SK-N-SH (cell line): ENCODE data around the gene AGK. TPM values are rescaled to one million over a fixed set of nuclear protein-coding genes. Genes with fewer than 3 reads are reported as not detected.

Experiments
- CTCF ChIA-PET: fragments of 300-600, 350-600 bp; formaldehyde crosslinking; extraction: SDS; loops from one replicate; lab custom pipeline; 2021; lab: Yijun Ruan, JAX
- POLR2A ChIA-PET: fragments of 350-600 bp; sonication (Branson Sonifier 250); formaldehyde crosslinking; extraction: SDS; loops from one replicate; lab custom pipeline; 2020; ENCODE audit warnings: antibody characterized with exemption, inconsistent platforms; lab: Yijun Ruan, JAX
- DNase-seq: peaks from one replicate; pipeline ENCODE4 v3.0.0; 2012
- H2AFZ ChIP-seq: fragments of 200-600 bp; sonication (generic); 2 replicates; pipeline ENCODE4 v1.8.1; 2016; ENCODE audit warnings: antibody characterized with exemption, mild to moderate bottlenecking, low read depth
- H3F3A ChIP-seq: fragments of 200-600 bp; sonication (generic); replicated peaks from 2 replicates; pipeline ENCODE3; 2016; ENCODE audit warnings: antibody characterized with exemption, mild to moderate bottlenecking; ENCODE audit not compliant: insufficient read depth
- H3K27ac ChIP-seq, 2 experiments: fragments of 200-500 bp in 1 of 2; fragments of 200-600 bp in 1 of 2; sonication (Bioruptor generic) in 1 of 2; sonication (generic), shearing (Covaris generic) in 1 of 2; 2 replicates each; pipeline versions ENCODE4 v1.5.1 to v1.6.1; 2014 to 2016; ENCODE audit warnings: low read depth in 2 of 2, inconsistent platforms in 1 of 2, low read length in 1 of 2, mild to moderate bottlenecking in 1 of 2, mixed read lengths in 1 of 2
- H3K27me3 ChIP-seq: fragments of 200-600 bp; sonication (generic), shearing (Covaris generic); 2 replicates; pipeline ENCODE4 v1.6.1; 2016; ENCODE audit warnings: mixed run types; ENCODE audit not compliant: insufficient read depth
- H3K36me3 ChIP-seq, 2 experiments: fragments of 200-500 bp in 1 of 2; fragments of 200-600 bp in 1 of 2; sonication (Bioruptor generic) in 1 of 2; sonication (generic) in 1 of 2; replicated peaks in 1 of 2; 2 replicates each; pipeline versions ENCODE3 to v1.5.1; 2014 to 2016; ENCODE audit warnings: low read length in 1 of 2, mild to moderate bottlenecking in 1 of 2; ENCODE audit not compliant: insufficient read depth in 2 of 2, control insufficient read depth in 1 of 2
- H3K4me1 ChIP-seq, 2 experiments: fragments of 200-500 bp in 1 of 2; fragments of 200-600 bp in 1 of 2; sonication (Bioruptor generic) in 1 of 2; sonication (generic), shearing (Covaris generic) in 1 of 2; 2 replicates each; pipeline versions ENCODE4 v1.5.1 to v1.6.1; 2014 to 2016; ENCODE audit warnings: low read depth in 1 of 2, low read length in 1 of 2, mixed run types in 1 of 2; ENCODE audit not compliant: insufficient read depth in 2 of 2, control insufficient read depth in 1 of 2
- H3K4me2 ChIP-seq: fragments of 200-600 bp; sonication (generic), shearing (Covaris generic); 2 replicates; pipeline ENCODE4 v1.6.1; 2017; ENCODE audit warnings: mixed run types
- H3K4me3 ChIP-seq, 2 experiments: fragments of 200-500 bp in 1 of 2; fragments of 200-600 bp in 1 of 2; sonication (Bioruptor generic) in 1 of 2; sonication (generic), shearing (Covaris generic) in 1 of 2; 2 replicates each; pipeline versions ENCODE4 v1.5.1 to v1.8.1; 2014 to 2016; ENCODE audit warnings: low read depth in 2 of 2, inconsistent platforms in 1 of 2, low read length in 1 of 2, mild to moderate bottlenecking in 1 of 2, mixed read lengths in 1 of 2, moderate library complexity in 1 of 2
- H3K79me2 ChIP-seq: fragments of 200-600 bp; sonication (generic); 2 replicates; pipeline ENCODE4 v1.8.1; 2017; ENCODE audit warnings: mild to moderate bottlenecking; ENCODE audit not compliant: insufficient read depth
- H3K9ac ChIP-seq: fragments of 200-600 bp; sonication (generic); 2 replicates; pipeline ENCODE4 v1.6.1; 2017; ENCODE audit warnings: mixed run types
- H3K9me2 ChIP-seq: fragments of 200-600 bp; sonication (generic); 2 replicates; pipeline ENCODE4 v1.6.1; 2017; ENCODE audit warnings: mixed run types
- H3K9me3 ChIP-seq: fragments of 200-600 bp; sonication (generic); 2 replicates; pipeline ENCODE4 v1.6.1; 2017; ENCODE audit warnings: mixed run types, mild to moderate bottlenecking, moderate library complexity
- H4K20me1 ChIP-seq: fragments of 200-600 bp; sonication (generic); 2 replicates; pipeline ENCODE4 v1.6.1; 2017; ENCODE audit warnings: mild to moderate bottlenecking, mixed run types; ENCODE audit not compliant: insufficient read depth
- CHD2 ChIP-seq: fragments of 150-350 bp; IDR thresholded peaks from 2 replicates; pipeline ENCODE4 v1.6.1; 2018; ENCODE audit warnings: low read length; ENCODE audit not compliant: partially characterized antibody
- EP300 ChIP-seq, 2 experiments: IDR thresholded peaks; 2 replicates each; pipeline versions ENCODE4 v1.4.0 to v1.6.1; 2012; ENCODE audit warnings: borderline replicate concordance in 1 of 2, low read depth in 1 of 2, low read length in 1 of 2
- FOSL2 ChIP-seq: IDR thresholded peaks from 2 replicates; pipeline ENCODE4 v1.4.0; 2012; ENCODE audit warnings: low read depth, mild to moderate bottlenecking, moderate library complexity, borderline replicate concordance
- GABPA ChIP-seq: IDR thresholded peaks from 2 replicates; pipeline ENCODE4 v1.4.0; 2012; ENCODE audit warnings: low read depth, mild to moderate bottlenecking
- IRF3 ChIP-seq: fragments of 150-350 bp; IDR thresholded peaks from 2 replicates; pipeline ENCODE4 v1.6.1; 2016; ENCODE audit warnings: mild to moderate bottlenecking, low read depth, low read length
- JUND ChIP-seq: IDR thresholded peaks from 2 replicates; pipeline ENCODE4 v1.4.0; 2012
- RCOR1 ChIP-seq: fragments of 150-350 bp; IDR thresholded peaks from 2 replicates; pipeline ENCODE4 v1.6.1; 2017; ENCODE audit warnings: antibody characterized with exemption, low read length
- TEAD4 ChIP-seq: IDR thresholded peaks from 2 replicates; pipeline ENCODE4 v1.4.0; 2012; ENCODE audit warnings: mild to moderate bottlenecking, borderline replicate concordance; ENCODE audit not compliant: insufficient read depth
- USF1 ChIP-seq: IDR thresholded peaks from 2 replicates; pipeline ENCODE4 v1.4.0; 2012; ENCODE audit warnings: low read depth, borderline replicate concordance
- USF2 ChIP-seq: fragments of 150-350 bp; IDR thresholded peaks from 2 replicates; pipeline ENCODE4 v1.6.1; 2017; ENCODE audit warnings: antibody characterized with exemption, low read length, low read depth, borderline replicate concordance
- WGBS: methylation state at CpG from one replicate; pipeline ENCODE4 v1.1.6; 2017; ENCODE audit warnings: low lambda C conversion rate; 5-methylcytosine and 5-hydroxymethylcytosine counted together
- polyA plus RNA-seq, 3 experiments: library from polyadenylated mRNA; depleted of rRNA; stranded (reverse); fragments of >200 nt; gene quantifications; 2 replicates each; pipeline ENCODE4 v1.2.3, GENCODE V29; 2012

Gene AGK
- polyA plus RNA-seq, 1 of the 3 experiments (the other 2 are of a cell fraction) = 45.7 TPM

- TF ChIP-seq EP300 (IDR thresholded peaks at IDR 0.05; ENCODE audit: borderline replicate concordance in 1 of 2, low read depth in 1 of 2, low read length in 1 of 2) (no peak), IRF3 (no peak), GABPA (no peak), CHD2 (no peak), USF2 (no peak)
- TF ChIP-seq, all 33 proteins: peak for 0
- Histone ChIP-seq H3K27me3 (no peaks in the 10 kb centered on the region), H2AFZ (no peak overlapping the region), H3F3A (no peaks in the 10 kb centered on the region), H4K20me1 (no peaks in the 10 kb centered on the region), H3K9me3 (no peaks in the 10 kb centered on the region), H3K79me2 (no peaks in the 10 kb centered on the region), H3K27ac (no peak overlapping the region), H3K4me1 (no peaks in the 10 kb centered on the region; a peak in 1 of 4 replicates), H3K4me2 (no peak overlapping the region), H3K4me3 (no peak overlapping the region), H3K9ac (no peak overlapping the region), H3K9me2 (no peaks in the 10 kb centered on the region), H3K36me3 (peaks cover 45 to 87% of the 10 kb centered on the region in 2 experiments)
- WGBS = 97% methylated on average over 3 of the region's 3 CpGs
- POLR2A ChIA-PET = no interaction called here
- no peak for DNase-seq
- CTCF ChIA-PET = interaction anchor here (1.1 to 3.9 kb wide), 6 partner anchors 8 to 142 kb away, joined by 3 to 28 read pairs (median 4); partner anchors contain the start of gene SSBP1
These were observed 90.7 kb downstream of the AGK start for GRCh38 chr7:141641876-141642275.

GRCh38 chr7:141645188-141645587 is 94.0 kb downstream of the AGK start:
- CTCF ChIA-PET = interaction anchor here (0.6 to 3.9 kb wide), 5 partner anchors 9 to 141 kb away, joined by 3 to 28 read pairs (median 3); partner anchors contain the start of gene SSBP1
- peaks cover 34 to 80% of the 10 kb centered on the region in 2 experiments for H3K36me3 ChIP-seq
- no peaks in the 10 kb centered on the region for H3F3A ChIP-seq
- POLR2A ChIA-PET = no interaction called here
- TF ChIP-seq TEAD4 (no peak), USF1 (no peak), RCOR1 (no peak), FOSL2 (no peak), IRF3 (no peak), JUND (no peak)
- no peaks in the 10 kb centered on the region for H3K9me3 ChIP-seq
- peaks cover 0 to 8% of the 10 kb centered on the region in 2 experiments; a peak in 2 of 4 replicates for H3K4me1 ChIP-seq
- no peak overlapping the region for H3K4me3 ChIP-seq
- no peaks in the 10 kb centered on the region for H4K20me1 ChIP-seq
- H3K79me2 ChIP-seq = no peaks in the 10 kb centered on the region
- no peaks in the 10 kb centered on the region for H3K9me2 ChIP-seq
- H3K27me3 ChIP-seq = no peaks in the 10 kb centered on the region
- H2AFZ ChIP-seq = no peak overlapping the region
- no peak overlapping the region for H3K4me2 ChIP-seq
- H3K9ac ChIP-seq = no peak overlapping the region
- H3K27ac ChIP-seq = no peak overlapping the region
- no peak for DNase-seq
